AG09309 (cell line): Measurements from ENCODE around the gene SLC22A2.

ENCODE experiments used
- DNase-seq: peaks from one replicate; pipeline ENCODE4 v3.0.0-alpha.2; 2010; ENCODE audit warnings: low read depth
- H3K4me3 ChIP-seq: 2 replicates; pipeline ENCODE4 v1.5.1; 2011; ENCODE audit warnings: mild to moderate bottlenecking, low read depth, low read length, moderate library complexity; ENCODE audit not compliant: control insufficient read depth
- CTCF ChIP-seq: IDR thresholded peaks from 2 replicates; pipeline ENCODE4 v1.5.1; 2011; ENCODE audit warnings: mild to moderate bottlenecking, low read depth, low read length, inconsistent platforms; ENCODE audit not compliant: insufficient read depth, control insufficient read depth; ENCODE audit errors: missing control alignments

SLC22A2 gene

GRCh38 chr6:160227769-160228161 lies 30.9 kb downstream of the SLC22A2 start:
- TF ChIP-seq CTCF, result no peak
- no peak overlapping the region for H3K4me3 ChIP-seq
- no peak for DNase-seq

- H3K4me3 ChIP-seq, result no peak overlapping the region
- TF ChIP-seq CTCF, result no peak
- DNase-seq, result no peak
Measured at GRCh38 chr6:160227038-160227768, 31.4 kb downstream of the SLC22A2 start.

- no peak for TF ChIP-seq CTCF
- DNase-seq, result peak; percentile 4
Measured at GRCh38 chr6:160226118-160226591, 32.5 kb downstream of the SLC22A2 start.

GRCh38 chr6:160224639-160225237 lies 33.9 kb downstream of the SLC22A2 start:
- TF ChIP-seq CTCF, result no peak
- no peak for DNase-seq
- no peak overlapping the region for H3K4me3 ChIP-seq

More at GRCh38 chr6:160226118-160226591, 32.5 kb downstream of the SLC22A2 start:
- H3K4me3 ChIP-seq, result no peak overlapping the region

- DNase-seq, result no peak
- H3K4me3 ChIP-seq, result no peak overlapping the region
- TF ChIP-seq CTCF, result no peak
Measured at GRCh38 chr6:160222491-160222890, 36.1 kb downstream of the SLC22A2 start.

GRCh38 chr6:160221918-160222317 lies 36.7 kb downstream of the SLC22A2 start:
- no peak for DNase-seq
- TF ChIP-seq CTCF, result no peak
- no peak overlapping the region for H3K4me3 ChIP-seq
